CD14-positive monocyte (primary cell): Measurements from ENCODE around the gene MMP24. TPM values are rescaled to one million over a fixed set of nuclear protein-coding genes. Genes with fewer than 3 reads are reported as not detected.

Source experiments
- DNase-seq, 3 donors: peaks; one replicate each; pipeline ENCODE4 v3.0.0-alpha.2; 2011 to 2022
- H2AFZ ChIP-seq: 2 replicates; pipeline ENCODE4 v1.6.0; 2012; ENCODE audit warnings: mild to moderate bottlenecking, low read depth, low read length, inconsistent platforms; ENCODE audit not compliant: insufficient read depth, poor library complexity, severe bottlenecking
- H3K27ac ChIP-seq, 2 donors: 1 replicate in 1 of 2; 2 replicates in 1 of 2; pipeline ENCODE4 v1.5.1; 2012 to 2013; ENCODE audit warnings: low read length in 2 of 2, control low read depth in 1 of 2, inconsistent platforms in 1 of 2, low read depth in 1 of 2, mild to moderate bottlenecking in 1 of 2
- H3K27me3 ChIP-seq, 2 donors: one replicate each; pipeline versions ENCODE4 v1.6.0 to v1.6.1; 2011 to 2013; ENCODE audit warnings: low read length in 2 of 2; ENCODE audit not compliant: control insufficient read depth in 2 of 2, insufficient read depth in 2 of 2
- H3K36me3 ChIP-seq, 2 donors: replicated peaks in 1 of 2; 1 replicate in 1 of 2; 2 replicates in 1 of 2; pipeline versions ENCODE4 v1.5.1 to v1.6.1; 2012 to 2013; ENCODE audit warnings: low read length in 2 of 2, control low read depth in 1 of 2, inconsistent platforms in 1 of 2, mild to moderate bottlenecking in 1 of 2; ENCODE audit not compliant: insufficient read depth in 2 of 2, control insufficient read depth in 1 of 2
- H3K4me1 ChIP-seq, 2 donors: 1 replicate in 1 of 2; 2 replicates in 1 of 2; pipeline versions ENCODE4 v1.5.1 to v1.6.1; 2012 to 2013; ENCODE audit warnings: low read length in 2 of 2, control low read depth in 1 of 2, inconsistent platforms in 1 of 2, mild to moderate bottlenecking in 1 of 2, moderate library complexity in 1 of 2; ENCODE audit not compliant: insufficient read depth in 2 of 2, control insufficient read depth in 1 of 2
- H3K4me2 ChIP-seq: replicated peaks from 2 replicates; pipeline ENCODE3; 2012; ENCODE audit warnings: low read length, moderate library complexity, mild to moderate bottlenecking; ENCODE audit not compliant: poor library complexity, severe bottlenecking; ENCODE audit errors: extremely low read depth
- H3K4me3 ChIP-seq, 3 experiments: fragments of 200-600 bp in 1 of 3; sonication (generic) in 1 of 3; replicated peaks in 1 of 3; 1 replicate in 2 of 3; 2 replicates in 1 of 3; pipeline ENCODE4 v1.5.1; 2011 to 2013; ENCODE audit warnings: low read length in 3 of 3, mild to moderate bottlenecking in 3 of 3, control low read depth in 2 of 3, low read depth in 2 of 3, inconsistent platforms in 1 of 3, moderate library complexity in 1 of 3
- H3K79me2 ChIP-seq: 2 replicates; pipeline ENCODE4 v1.6.0; 2012; ENCODE audit warnings: mild to moderate bottlenecking, control low read depth, inconsistent platforms, low read length, moderate library complexity; ENCODE audit not compliant: insufficient read depth
- H3K9ac ChIP-seq: 2 replicates; pipeline ENCODE4 v1.6.0; 2017; ENCODE audit warnings: low read length, mild to moderate bottlenecking; ENCODE audit not compliant: insufficient read depth, poor library complexity, severe bottlenecking
- H3K9me3 ChIP-seq, 2 donors: replicated peaks in 1 of 2; 1 replicate in 1 of 2; 2 replicates in 1 of 2; pipeline versions ENCODE4 v1.5.1 to v1.6.1; 2012 to 2013; ENCODE audit warnings: low read length in 2 of 2, control low read depth in 1 of 2; ENCODE audit not compliant: control insufficient read depth in 1 of 2, insufficient read depth in 1 of 2
- H4K20me1 ChIP-seq: 2 replicates; pipeline ENCODE4 v1.6.0; 2012; ENCODE audit warnings: mild to moderate bottlenecking, low read length, control low read depth, moderate library complexity; ENCODE audit not compliant: insufficient read depth
- H3K27ac Mint-ChIP-seq, 7 donors: one replicate each; pipeline ENCODE4 v1.8.0; 2020; ENCODE audit warnings: mild to moderate bottlenecking in 7 of 7, mixed read lengths in 7 of 7, moderate library complexity in 6 of 7, inconsistent platforms in 2 of 7
- H3K27me3 Mint-ChIP-seq, 3 donors: one replicate each; pipeline ENCODE4 v1.8.0; 2021 to 2022; ENCODE audit warnings: low read depth in 3 of 3, mild to moderate bottlenecking in 3 of 3, mixed read lengths in 3 of 3, moderate library complexity in 3 of 3, inconsistent platforms in 1 of 3
- H3K36me3 Mint-ChIP-seq, 2 donors: one replicate each; pipeline ENCODE4 v1.8.0; 2020; ENCODE audit warnings: mixed read lengths in 2 of 2, inconsistent platforms in 1 of 2, mild to moderate bottlenecking in 1 of 2
- H3K4me1 Mint-ChIP-seq: one replicate; pipeline ENCODE4 v1.8.0; 2020; ENCODE audit warnings: mild to moderate bottlenecking, mixed read lengths
- H3K4me3 Mint-ChIP-seq, 2 donors: one replicate each; pipeline ENCODE4 v1.8.0; 2020; ENCODE audit warnings: mild to moderate bottlenecking in 2 of 2, mixed read lengths in 2 of 2, moderate library complexity in 1 of 2
- H3K9me3 Mint-ChIP-seq, 7 donors: one replicate each; pipeline ENCODE4 v1.8.0; 2020 to 2022; ENCODE audit warnings: mixed read lengths in 7 of 7, mild to moderate bottlenecking in 6 of 7, moderate library complexity in 6 of 7, inconsistent platforms in 2 of 7
- WGBS: methylation state at CpG from one replicate; pipeline ENCODE4 v1.1.5; 2013; ENCODE audit warnings: missing lambda C conversion rate; ENCODE audit not compliant: insufficient coverage; 5-methylcytosine and 5-hydroxymethylcytosine counted together
- intact Hi-C, 2 donors: fragments of 100-400 bp; cut with micrococcal nuclease; formaldehyde crosslinking; loops; one replicate each; pipeline versions ENCODE4 v1.15.0 to v1.15.1; 2023
- polyA plus RNA-seq, 3 donors: library from polyadenylated mRNA; depleted of rRNA in 1 of 3; unstranded in 2 of 3; stranded (reverse) in 1 of 3; fragments of 300-500 nt in 2 of 3; fragments of >200 nt in 1 of 3; fragmentation: Illumina TruSeq in 2 of 3; gene quantifications; 1 replicate in 2 of 3; 2 replicates in 1 of 3; pipeline ENCODE4 v1.2.3, GENCODE V29; 2012 to 2021
- TF ChIP-seq, protein P1 (sequence below): fragments of 200-600 bp; IDR thresholded peaks from one replicate; pipeline ENCODE4 v1.8.0; 2022; ENCODE audit warnings: antibody characterized with exemption, mild to moderate bottlenecking

The MMP24 gene
- polyA plus RNA-seq, 3 donors = 0.14 TPM; not detected in 2

DNA sequence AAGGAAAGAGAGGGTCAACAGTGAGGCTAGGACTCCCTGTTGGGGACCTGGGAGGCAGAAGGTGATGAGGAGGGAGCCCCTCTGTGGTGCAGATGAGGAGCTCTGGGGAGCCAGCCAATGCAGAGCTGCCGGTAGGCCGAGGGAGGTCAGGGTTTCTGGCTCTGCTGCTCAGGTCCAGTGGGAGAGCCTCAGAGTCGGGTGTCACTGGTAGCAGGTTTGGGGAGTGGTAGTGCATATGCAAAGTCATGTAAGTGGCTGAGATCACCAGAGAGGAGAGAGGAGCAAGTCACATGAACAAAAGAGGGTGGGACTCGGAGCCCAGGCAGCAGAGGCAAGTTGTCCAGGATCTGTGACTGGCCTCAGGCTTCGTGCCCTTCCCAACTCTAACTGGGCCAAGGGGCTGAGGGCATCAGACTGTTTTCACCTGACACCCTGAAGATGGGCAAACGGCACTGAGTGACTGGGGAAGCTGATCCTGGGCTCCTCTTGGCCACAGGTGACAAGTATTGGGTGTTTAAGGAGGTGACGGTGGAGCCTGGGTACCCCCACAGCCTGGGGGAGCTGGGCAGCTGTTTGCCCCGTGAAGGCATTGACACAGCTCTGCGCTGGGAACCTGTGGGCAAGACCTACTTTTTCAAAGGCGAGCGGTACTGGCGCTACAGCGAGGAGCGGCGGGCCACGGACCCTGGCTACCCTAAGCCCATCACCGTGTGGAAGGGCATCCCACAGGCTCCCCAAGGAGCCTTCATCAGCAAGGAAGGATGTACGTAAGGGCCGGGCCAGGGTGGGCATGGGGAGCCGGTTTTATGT is 44.8 kb downstream of the MMP24 start:
- peaks cover 0 to 1% (median 0%) of the 10 kb centered on the region in 3 donors for H3K27me3 Mint-ChIP-seq

DNA sequence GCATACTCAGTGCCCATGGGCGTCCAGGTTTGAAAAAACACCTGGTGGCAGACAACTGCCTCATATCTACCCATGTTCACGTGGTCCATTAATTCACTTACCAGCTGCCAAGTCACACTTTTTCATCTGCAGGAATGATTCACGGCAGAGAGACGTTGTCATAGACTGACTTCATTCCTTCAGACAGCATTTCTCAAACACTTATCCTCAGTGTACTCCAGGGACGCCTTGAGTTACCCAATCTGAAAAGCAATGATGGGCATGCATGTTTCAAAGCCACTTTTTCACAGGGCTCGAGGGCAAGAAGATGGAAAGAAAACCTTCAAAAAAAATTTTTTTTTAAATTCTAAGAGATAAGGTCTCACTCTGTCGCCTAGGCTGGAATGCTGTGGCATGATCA is 45.4 kb downstream of the MMP24 start:
- 98% methylated on average over 5 of the region's 7 CpGs for WGBS
- Histone ChIP-seq H2AFZ (no peak overlapping the region), H3K27ac (no peak overlapping the region), H4K20me1 (peaks cover 37% of the 10 kb centered on the region), H3K4me1 (peaks cover 7 to 10% of the 10 kb centered on the region in 2 donors), H3K9me3 (no peaks in the 10 kb centered on the region), H3K4me3 (no peak overlapping the region), H3K36me3 (peaks cover 45 to 75% of the 10 kb centered on the region in 2 donors), H3K27me3 (no peaks in the 10 kb centered on the region), H3K9ac (no peak overlapping the region), H3K4me2 (no peak overlapping the region), H3K79me2 (peaks cover 14% of the 10 kb centered on the region)
- H3K27ac Mint-ChIP-seq = no peak overlapping the region
- intact Hi-C loops = loop anchor here in 1 of 2 donors (10.0 kb wide), 1 partner anchor 127 kb away; the partner anchor contains the start of gene EDEM2
- no peaks in the 10 kb centered on the region for H3K9me3 Mint-ChIP-seq
- no peak overlapping the region for H3K4me3 Mint-ChIP-seq
- peaks cover 53 to 71% of the 10 kb centered on the region in 2 donors for H3K36me3 Mint-ChIP-seq
- TF ChIP-seq, protein P1, sequence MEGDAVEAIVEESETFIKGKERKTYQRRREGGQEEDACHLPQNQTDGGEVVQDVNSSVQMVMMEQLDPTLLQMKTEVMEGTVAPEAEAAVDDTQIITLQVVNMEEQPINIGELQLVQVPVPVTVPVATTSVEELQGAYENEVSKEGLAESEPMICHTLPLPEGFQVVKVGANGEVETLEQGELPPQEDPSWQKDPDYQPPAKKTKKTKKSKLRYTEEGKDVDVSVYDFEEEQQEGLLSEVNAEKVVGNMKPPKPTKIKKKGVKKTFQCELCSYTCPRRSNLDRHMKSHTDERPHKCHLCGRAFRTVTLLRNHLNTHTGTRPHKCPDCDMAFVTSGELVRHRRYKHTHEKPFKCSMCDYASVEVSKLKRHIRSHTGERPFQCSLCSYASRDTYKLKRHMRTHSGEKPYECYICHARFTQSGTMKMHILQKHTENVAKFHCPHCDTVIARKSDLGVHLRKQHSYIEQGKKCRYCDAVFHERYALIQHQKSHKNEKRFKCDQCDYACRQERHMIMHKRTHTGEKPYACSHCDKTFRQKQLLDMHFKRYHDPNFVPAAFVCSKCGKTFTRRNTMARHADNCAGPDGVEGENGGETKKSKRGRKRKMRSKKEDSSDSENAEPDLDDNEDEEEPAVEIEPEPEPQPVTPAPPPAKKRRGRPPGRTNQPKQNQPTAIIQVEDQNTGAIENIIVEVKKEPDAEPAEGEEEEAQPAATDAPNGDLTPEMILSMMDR = no peak
- H3K4me1 Mint-ChIP-seq = peaks cover 3% of the 10 kb centered on the region
- H3K27me3 Mint-ChIP-seq = peaks cover 0 to 1% (median 0%) of the 10 kb centered on the region in 3 donors
- no peak for DNase-seq

More for the DNA sequence above, 44.8 kb downstream of the MMP24 start:
- H3K27ac ChIP-seq = no peak overlapping the region
- H4K20me1 ChIP-seq = peaks cover 31% of the 10 kb centered on the region
- no peak for DNase-seq
- Mint-ChIP-seq H3K27ac (peak overlapping the region in 1 of 7 donors; percentile 3), H3K4me3 (no peak overlapping the region), H3K4me1 (no peaks in the 10 kb centered on the region), H3K9me3 (no peaks in the 10 kb centered on the region), H3K36me3 (peaks cover 57 to 78% of the 10 kb centered on the region in 2 donors)
- no peak overlapping the region for H3K4me3 ChIP-seq
- TF ChIP-seq, protein P1 = no peak
- H3K9ac ChIP-seq = no peak overlapping the region
- WGBS = 99% methylated on average over 14 of the region's 20 CpGs
- peaks cover 50 to 78% of the 10 kb centered on the region in 2 donors for H3K36me3 ChIP-seq
- no peak overlapping the region for H2AFZ ChIP-seq
- peaks cover 8% of the 10 kb centered on the region for H3K79me2 ChIP-seq
- peaks cover under 1 to 4% of the 10 kb centered on the region in 2 donors for H3K4me1 ChIP-seq
- H3K4me2 ChIP-seq = no peak overlapping the region
- H3K27me3 ChIP-seq = no peaks in the 10 kb centered on the region
- no peaks in the 10 kb centered on the region for H3K9me3 ChIP-seq
- intact Hi-C loops = loop anchor here in 1 of 2 donors (10.0 kb wide), 1 partner anchor 126 kb away; the partner anchor contains the start of gene EDEM2
